ENCODE measurements around the gene MROH8.
A peak's percentile ranks its signal among the peaks of the same experiment; 100 is the strongest.

Gene MROH8
- long read RNA-seq, partial matches to known transcripts, result 1 of 9 reads
- long read RNA-seq, other reads (novel, unspliced or antisense), result 8 of 9 reads

DNA sequence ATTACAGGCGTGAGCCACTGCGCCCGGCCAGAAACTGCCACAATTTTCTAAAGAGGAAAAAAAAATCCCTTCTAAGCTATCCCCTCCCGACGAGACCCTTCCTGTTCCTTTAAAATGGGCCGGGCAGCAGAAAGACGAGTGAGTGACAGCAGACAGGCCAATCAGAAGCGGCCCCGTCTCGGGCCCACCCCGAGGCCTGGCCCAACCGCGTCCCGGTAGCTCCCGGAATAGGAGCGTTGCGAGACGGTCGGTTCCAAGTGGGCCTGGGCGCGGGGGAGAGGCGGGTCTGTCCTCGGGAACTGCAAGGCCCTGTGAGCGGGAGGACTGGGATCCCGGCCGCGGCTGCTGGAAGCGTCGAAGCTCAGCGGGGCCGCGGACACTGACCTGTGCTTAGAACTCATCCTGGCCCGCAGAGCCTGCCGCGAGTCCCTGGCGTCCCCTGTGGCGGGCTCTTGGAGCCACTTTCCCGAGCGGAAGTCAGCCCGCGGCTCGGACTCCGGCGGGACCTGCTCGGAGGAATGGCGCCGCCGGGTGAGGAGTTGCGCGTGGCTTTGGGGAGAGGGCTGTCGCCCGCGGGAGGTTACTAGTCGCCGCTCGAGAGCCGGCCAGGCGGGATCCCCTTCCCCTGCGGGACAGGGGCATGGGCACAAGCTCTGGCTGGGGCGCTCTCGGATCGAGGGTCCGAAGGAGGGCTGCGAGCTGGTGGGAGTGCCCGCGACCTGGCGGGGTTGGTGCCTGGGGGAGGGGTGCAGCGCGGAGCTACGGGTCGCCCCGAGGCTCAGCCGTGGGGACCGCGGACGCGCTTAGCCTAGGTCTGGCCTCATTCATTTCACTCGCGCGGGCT is at the start of gene MROH8, which contains the start of gene RPN2:
TSS of gene MROH8 (minus strand) at position 710 of the 844 bp plus-strand sequence.
TSS of gene RPN2 (plus strand) at position 492 of the 844 bp plus-strand sequence. CDS start at position 519, 27 bp downstream.
- TF ChIP-seq SPI1 (IDR thresholded peaks at IDR 0.05; ENCODE audit: borderline replicate concordance, low read depth), result peak; percentile 67
- TF ChIP-seq GABPA (IDR thresholded peaks at IDR 0.05; ENCODE audit: low read depth), result peak; percentile 55; the same call in 1 of the 2 replicates
- TF ChIP-seq POLR2AphosphoS5 (IDR thresholded peaks at IDR 0.05; ENCODE audit: low read depth), result peak; percentile 75; the same call in 1 of the 2 replicates
- TF ChIP-seq, protein P1, sequence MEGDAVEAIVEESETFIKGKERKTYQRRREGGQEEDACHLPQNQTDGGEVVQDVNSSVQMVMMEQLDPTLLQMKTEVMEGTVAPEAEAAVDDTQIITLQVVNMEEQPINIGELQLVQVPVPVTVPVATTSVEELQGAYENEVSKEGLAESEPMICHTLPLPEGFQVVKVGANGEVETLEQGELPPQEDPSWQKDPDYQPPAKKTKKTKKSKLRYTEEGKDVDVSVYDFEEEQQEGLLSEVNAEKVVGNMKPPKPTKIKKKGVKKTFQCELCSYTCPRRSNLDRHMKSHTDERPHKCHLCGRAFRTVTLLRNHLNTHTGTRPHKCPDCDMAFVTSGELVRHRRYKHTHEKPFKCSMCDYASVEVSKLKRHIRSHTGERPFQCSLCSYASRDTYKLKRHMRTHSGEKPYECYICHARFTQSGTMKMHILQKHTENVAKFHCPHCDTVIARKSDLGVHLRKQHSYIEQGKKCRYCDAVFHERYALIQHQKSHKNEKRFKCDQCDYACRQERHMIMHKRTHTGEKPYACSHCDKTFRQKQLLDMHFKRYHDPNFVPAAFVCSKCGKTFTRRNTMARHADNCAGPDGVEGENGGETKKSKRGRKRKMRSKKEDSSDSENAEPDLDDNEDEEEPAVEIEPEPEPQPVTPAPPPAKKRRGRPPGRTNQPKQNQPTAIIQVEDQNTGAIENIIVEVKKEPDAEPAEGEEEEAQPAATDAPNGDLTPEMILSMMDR (IDR thresholded peaks at IDR 0.05; ENCODE audit: insufficient read depth, low read length), result no peak
- TF ChIP-seq, protein P2, sequence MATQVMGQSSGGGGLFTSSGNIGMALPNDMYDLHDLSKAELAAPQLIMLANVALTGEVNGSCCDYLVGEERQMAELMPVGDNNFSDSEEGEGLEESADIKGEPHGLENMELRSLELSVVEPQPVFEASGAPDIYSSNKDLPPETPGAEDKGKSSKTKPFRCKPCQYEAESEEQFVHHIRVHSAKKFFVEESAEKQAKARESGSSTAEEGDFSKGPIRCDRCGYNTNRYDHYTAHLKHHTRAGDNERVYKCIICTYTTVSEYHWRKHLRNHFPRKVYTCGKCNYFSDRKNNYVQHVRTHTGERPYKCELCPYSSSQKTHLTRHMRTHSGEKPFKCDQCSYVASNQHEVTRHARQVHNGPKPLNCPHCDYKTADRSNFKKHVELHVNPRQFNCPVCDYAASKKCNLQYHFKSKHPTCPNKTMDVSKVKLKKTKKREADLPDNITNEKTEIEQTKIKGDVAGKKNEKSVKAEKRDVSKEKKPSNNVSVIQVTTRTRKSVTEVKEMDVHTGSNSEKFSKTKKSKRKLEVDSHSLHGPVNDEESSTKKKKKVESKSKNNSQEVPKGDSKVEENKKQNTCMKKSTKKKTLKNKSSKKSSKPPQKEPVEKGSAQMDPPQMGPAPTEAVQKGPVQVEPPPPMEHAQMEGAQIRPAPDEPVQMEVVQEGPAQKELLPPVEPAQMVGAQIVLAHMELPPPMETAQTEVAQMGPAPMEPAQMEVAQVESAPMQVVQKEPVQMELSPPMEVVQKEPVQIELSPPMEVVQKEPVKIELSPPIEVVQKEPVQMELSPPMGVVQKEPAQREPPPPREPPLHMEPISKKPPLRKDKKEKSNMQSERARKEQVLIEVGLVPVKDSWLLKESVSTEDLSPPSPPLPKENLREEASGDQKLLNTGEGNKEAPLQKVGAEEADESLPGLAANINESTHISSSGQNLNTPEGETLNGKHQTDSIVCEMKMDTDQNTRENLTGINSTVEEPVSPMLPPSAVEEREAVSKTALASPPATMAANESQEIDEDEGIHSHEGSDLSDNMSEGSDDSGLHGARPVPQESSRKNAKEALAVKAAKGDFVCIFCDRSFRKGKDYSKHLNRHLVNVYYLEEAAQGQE (IDR thresholded peaks at IDR 0.05; ENCODE audit: insufficient replicate concordance, low read depth), result peak; percentile 54
- Histone ChIP-seq H3K27me3 (ENCODE audit: insufficient read depth, poor library complexity, severe bottlenecking) (no peaks in the 10 kb centered on the region), H3K27ac (replicated peaks) (peak within 1 kb of the TSS; percentile 100), H3K4me3 (replicated peaks; ENCODE audit: insufficient read depth, low read length) (peak within 1 kb of the TSS; percentile 92)
- peak; percentile 97 to 98 for DNase-seq (ENCODE audit: low read depth in 1 of 2, low spot score in 1 of 2)

DNA sequence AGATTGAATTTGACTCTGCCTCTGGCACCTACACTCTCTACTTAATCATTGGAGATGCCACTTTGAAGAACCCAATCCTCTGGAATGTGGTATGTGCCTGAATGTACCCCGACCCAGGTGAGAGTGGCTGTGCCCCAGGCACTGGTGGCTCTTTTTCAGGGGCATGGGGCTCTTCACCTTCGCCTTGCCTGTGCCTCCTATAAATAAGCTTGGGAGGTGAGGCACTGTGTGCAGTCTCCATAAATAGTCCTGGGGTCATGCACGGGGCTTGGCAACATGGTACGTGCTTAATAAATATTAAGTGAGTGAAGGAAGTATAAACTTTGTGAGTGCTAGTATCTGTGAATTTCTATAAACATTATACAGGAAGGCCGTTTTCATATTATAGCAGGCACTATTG is 49.3 kb upstream of the MROH8 start:
- DNase-seq (ENCODE audit: low read depth in 1 of 2, low spot score in 1 of 2), result no peak
- no peaks in the 10 kb centered on the region for H3K27me3 ChIP-seq (ENCODE audit: insufficient read depth, poor library complexity, severe bottlenecking)
- TF ChIP-seq GABPA (IDR thresholded peaks at IDR 0.05; ENCODE audit: low read depth) (no peak), POLR2AphosphoS5 (IDR thresholded peaks at IDR 0.05; ENCODE audit: low read depth) (no peak), SPI1 (IDR thresholded peaks at IDR 0.05; ENCODE audit: borderline replicate concordance, low read depth) (no peak)
- TF ChIP-seq, protein P1 (IDR thresholded peaks at IDR 0.05; ENCODE audit: insufficient read depth, low read length), result no peak
- TF ChIP-seq, protein P2 (IDR thresholded peaks at IDR 0.05; ENCODE audit: insufficient replicate concordance, low read depth), result no peak
- no peak overlapping the region for H3K4me3 ChIP-seq (replicated peaks; ENCODE audit: insufficient read depth, low read length)
- no peak overlapping the region for H3K27ac ChIP-seq (replicated peaks)

DNA sequence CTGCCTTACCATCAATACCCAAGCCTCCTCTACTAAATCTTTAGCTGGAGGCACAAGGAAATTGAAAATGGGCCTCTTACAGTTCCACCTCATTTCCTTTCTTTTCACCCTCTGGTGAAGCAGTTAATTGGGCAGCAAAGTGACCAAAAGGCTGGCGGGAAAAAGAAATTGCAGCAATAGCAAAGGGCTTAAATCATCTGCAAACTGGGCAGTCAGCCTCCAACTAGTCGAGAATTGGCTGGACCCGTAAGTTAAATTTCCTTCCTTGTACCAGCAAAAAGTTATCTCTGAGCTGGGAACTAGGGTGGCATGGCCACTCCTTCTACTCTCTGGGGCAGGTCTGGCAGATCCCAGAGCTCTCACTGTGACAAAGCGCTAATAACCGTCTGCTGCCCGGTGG is 48.7 kb upstream of the MROH8 start:
- H3K27me3 ChIP-seq (ENCODE audit: insufficient read depth, poor library complexity, severe bottlenecking), result no peaks in the 10 kb centered on the region
- TF ChIP-seq, protein P1 (IDR thresholded peaks at IDR 0.05; ENCODE audit: insufficient read depth, low read length), result no peak
- TF ChIP-seq POLR2AphosphoS5 (IDR thresholded peaks at IDR 0.05; ENCODE audit: low read depth), result no peak
- no peak for TF ChIP-seq SPI1 (IDR thresholded peaks at IDR 0.05; ENCODE audit: borderline replicate concordance, low read depth)
- TF ChIP-seq, protein P2 (IDR thresholded peaks at IDR 0.05; ENCODE audit: insufficient replicate concordance, low read depth), result no peak
- TF ChIP-seq GABPA (IDR thresholded peaks at IDR 0.05; ENCODE audit: low read depth), result no peak
- no peak overlapping the region for H3K27ac ChIP-seq (replicated peaks)
- no peak overlapping the region for H3K4me3 ChIP-seq (replicated peaks; ENCODE audit: insufficient read depth, low read length)
- DNase-seq (ENCODE audit: low read depth in 1 of 2, low spot score in 1 of 2), result no peak

All from HL-60 (cell line).